ENCODE data around the gene NRSN2.

Gene NRSN2

DNA sequence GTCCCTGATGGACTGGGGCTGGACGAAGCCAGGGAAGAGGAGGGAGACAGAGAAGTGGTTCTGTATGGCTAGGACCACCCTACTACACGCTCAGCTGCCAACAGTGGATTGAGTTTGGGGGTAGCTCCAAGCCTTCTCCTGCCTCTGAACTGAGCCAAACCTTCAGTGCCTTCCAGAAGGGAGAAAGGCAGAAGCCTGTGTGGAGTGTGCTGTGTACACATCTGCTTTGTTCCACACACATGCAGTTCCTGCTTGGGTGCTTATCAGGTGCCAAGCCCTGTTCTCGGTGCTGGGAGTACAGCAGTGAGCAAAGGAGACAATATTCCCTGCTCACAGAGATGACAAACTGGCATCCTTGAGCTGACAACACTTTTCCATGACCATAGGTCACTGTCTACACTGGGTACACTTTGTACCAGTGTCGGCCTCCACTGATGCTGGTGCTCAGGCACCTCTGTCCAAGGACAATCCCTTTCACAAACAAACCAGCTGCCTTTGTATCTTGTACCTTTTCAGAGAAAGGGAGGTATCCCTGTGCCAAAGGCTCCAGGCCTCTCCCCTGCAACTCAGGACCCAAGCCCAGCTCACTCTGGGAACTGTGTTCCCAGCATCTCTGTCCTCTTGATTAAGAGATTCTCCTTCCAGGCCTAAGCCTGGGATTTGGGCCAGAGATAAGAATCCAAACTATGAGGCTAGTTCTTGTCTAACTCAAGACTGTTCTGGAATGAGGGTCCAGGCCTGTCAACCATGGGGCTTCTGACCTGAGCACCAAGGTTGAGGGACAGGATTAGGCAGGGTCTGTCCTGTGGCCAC lies 49.9 kb downstream of the NRSN2 start:
- peaks cover 18% of the 10 kb centered on the region for H3K36me3 ChIP-seq (ENCODE audit: insufficient read depth, low read depth, low read length)
- H3K4me3 ChIP-seq (ENCODE audit: low read length): no peak overlapping the region
- H3K9me3 ChIP-seq (ENCODE audit: insufficient read depth, low read depth, low read length): no peaks in the 10 kb centered on the region
- no peak overlapping the region for H3K9ac ChIP-seq (ENCODE audit: low read depth, low read length)
- no peak overlapping the region for H3K27ac ChIP-seq (ENCODE audit: low read length)
- no peaks in the 10 kb centered on the region for H3K27me3 ChIP-seq (ENCODE audit: insufficient read depth, low read length)
- H3K4me1 ChIP-seq (ENCODE audit: insufficient read depth, low read length): peaks cover 8% of the 10 kb centered on the region

DNA sequence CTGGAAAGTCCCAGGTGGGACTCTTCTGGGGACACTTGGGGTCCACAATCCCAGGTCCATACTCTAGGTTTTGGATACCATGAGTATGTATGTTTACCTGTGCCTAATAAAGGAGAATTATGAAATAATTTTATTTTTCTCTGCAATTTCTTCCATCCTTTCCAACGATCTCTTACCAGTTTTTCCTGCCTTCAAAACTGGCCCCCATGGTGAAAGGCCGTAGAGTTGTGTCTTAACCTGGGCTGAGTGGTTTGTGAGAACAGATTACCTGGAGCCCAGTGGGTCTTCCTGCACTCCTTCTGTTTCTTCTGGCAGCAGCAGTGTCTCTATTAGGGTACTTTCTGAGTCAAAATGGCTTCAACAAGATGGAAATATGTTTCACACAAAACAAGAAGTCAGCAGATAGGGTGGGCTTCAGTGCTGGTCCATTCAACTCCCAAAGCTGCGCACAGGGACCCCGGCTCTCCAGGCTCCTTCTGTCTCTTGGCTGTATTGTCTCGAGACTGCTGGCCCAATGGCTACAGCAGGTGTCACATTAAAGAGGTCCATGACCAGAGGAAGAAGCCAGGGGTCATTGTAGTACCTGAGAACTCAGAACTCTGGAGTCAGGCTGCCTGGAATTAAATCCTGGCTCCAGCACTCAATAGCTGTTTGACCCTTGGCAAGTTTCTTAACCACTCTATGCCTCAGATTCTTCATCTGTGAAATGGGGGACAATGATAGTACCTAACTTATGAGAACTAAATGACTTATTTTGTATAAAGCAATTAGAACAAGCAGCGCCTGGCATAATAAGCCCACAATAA lies 50.7 kb downstream of the NRSN2 start:
- H3K36me3 ChIP-seq (ENCODE audit: insufficient read depth, low read depth, low read length): peaks cover 18% of the 10 kb centered on the region
- H3K27me3 ChIP-seq (ENCODE audit: insufficient read depth, low read length): no peaks in the 10 kb centered on the region
- no peaks in the 10 kb centered on the region for H3K9me3 ChIP-seq (ENCODE audit: insufficient read depth, low read depth, low read length)
- H3K4me1 ChIP-seq (ENCODE audit: insufficient read depth, low read length): peaks cover 8% of the 10 kb centered on the region
- no peak overlapping the region for H3K27ac ChIP-seq (ENCODE audit: low read length)
- H3K4me3 ChIP-seq (ENCODE audit: low read length): no peak overlapping the region
- no peak overlapping the region for H3K9ac ChIP-seq (ENCODE audit: low read depth, low read length)

DNA sequence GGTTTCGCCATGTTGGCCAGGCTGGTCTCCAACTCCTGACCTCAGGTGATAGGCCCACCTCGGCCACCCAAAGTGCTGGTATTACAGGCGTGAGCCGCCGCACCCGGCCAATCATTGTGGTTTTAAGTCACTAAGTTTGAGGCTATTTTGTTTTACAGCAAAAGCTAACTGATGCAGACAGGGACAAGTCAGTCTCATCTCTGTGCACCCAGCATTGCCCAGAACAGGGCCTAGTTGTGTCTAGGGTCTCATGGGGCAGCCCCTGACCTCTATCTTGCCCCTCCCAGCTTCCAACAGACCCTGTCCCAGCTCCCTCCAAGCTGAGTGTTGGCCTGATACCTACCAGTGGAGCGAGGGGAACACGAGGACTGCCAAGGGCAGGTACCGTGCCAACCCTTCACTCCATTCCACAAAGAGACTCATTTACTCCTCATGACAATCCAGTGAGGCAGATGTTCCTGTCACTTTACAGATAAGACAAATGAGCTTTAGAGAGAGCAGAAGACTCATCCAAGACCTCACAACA lies 52.3 kb downstream of the NRSN2 start:
- Histone ChIP-seq H3K4me3 (ENCODE audit: low read length) (no peak overlapping the region), H3K9me3 (ENCODE audit: insufficient read depth, low read depth, low read length) (no peaks in the 10 kb centered on the region), H3K36me3 (ENCODE audit: insufficient read depth, low read depth, low read length) (peaks cover 13% of the 10 kb centered on the region; the same call in 1 of the 2 replicates), H3K9ac (ENCODE audit: low read depth, low read length) (no peak overlapping the region), H3K27ac (ENCODE audit: low read length) (no peak overlapping the region), H3K4me1 (ENCODE audit: insufficient read depth, low read length) (peaks cover 8% of the 10 kb centered on the region), H3K27me3 (ENCODE audit: insufficient read depth, low read length) (no peaks in the 10 kb centered on the region)

DNA sequence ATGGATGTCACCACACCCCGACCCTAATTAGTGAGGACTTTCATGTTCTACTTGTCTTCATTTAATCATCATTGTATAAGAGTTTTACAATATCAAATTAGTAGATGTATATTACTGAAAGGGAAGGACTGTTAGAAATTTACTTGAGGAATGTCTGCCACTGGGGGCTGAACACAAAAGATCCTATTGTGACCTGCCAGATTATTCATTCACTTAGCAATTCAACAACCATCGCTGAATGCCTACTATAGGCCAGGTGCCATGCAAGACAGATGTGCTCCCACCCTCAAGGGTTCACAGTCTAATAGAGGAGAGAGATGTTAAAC lies 53.2 kb downstream of the NRSN2 start:
- Histone ChIP-seq H3K4me3 (ENCODE audit: low read length) (no peak overlapping the region), H3K36me3 (ENCODE audit: insufficient read depth, low read depth, low read length) (peaks cover 13% of the 10 kb centered on the region; the same call in 1 of the 2 replicates), H3K9me3 (ENCODE audit: insufficient read depth, low read depth, low read length) (no peaks in the 10 kb centered on the region), H3K27me3 (ENCODE audit: insufficient read depth, low read length) (no peaks in the 10 kb centered on the region), H3K9ac (ENCODE audit: low read depth, low read length) (no peak overlapping the region), H3K27ac (ENCODE audit: low read length) (no peak overlapping the region), H3K4me1 (ENCODE audit: insufficient read depth, low read length) (peaks cover 8% of the 10 kb centered on the region)

DNA sequence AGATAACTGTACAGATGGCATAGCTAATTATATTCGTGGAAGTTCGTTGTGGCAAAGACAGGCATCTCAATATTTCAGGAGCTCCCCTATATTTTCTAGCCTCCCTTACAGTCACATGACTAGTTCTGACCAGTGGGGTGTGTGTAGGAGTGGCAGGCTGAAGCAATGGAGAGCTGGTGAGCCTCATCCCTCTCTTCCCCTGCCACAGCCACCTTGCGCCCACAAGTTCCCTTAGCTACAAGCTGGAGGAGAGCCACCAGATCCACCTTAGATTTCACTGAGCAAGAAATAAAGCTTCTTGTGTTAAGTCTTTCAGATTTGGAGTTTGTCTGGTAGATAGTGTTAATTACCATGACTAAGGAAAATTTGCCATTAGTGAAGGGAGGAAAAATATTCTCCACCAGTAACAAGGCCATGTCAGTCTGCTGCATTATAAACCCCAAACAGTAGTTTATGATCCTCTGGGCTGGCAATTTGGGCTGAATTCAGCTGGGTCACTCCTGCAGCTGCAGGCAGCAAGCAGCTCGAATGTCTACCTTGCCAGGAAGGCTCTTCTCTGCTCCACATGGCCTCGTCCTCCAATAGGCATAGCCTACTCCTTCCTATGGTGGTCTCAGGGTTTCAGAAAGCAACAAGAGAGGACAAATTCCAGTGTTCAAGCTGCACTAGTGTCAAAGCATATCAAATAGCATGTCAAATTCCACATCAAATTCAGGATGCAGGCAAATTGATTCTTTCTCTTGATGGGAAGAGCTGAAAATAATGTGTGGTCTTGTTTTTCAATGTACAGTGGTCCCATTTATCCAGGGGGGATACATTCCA lies 53.8 kb downstream of the NRSN2 start:
- Histone ChIP-seq H3K9ac (ENCODE audit: low read depth, low read length) (no peak overlapping the region), H3K36me3 (ENCODE audit: insufficient read depth, low read depth, low read length) (peaks cover 11% of the 10 kb centered on the region; the same call in 1 of the 2 replicates), H3K27me3 (ENCODE audit: insufficient read depth, low read length) (no peaks in the 10 kb centered on the region), H3K27ac (ENCODE audit: low read length) (no peak overlapping the region), H3K4me3 (ENCODE audit: low read length) (no peak overlapping the region), H3K9me3 (ENCODE audit: insufficient read depth, low read depth, low read length) (no peaks in the 10 kb centered on the region), H3K4me1 (ENCODE audit: insufficient read depth, low read length) (peaks cover 8% of the 10 kb centered on the region)

DNA sequence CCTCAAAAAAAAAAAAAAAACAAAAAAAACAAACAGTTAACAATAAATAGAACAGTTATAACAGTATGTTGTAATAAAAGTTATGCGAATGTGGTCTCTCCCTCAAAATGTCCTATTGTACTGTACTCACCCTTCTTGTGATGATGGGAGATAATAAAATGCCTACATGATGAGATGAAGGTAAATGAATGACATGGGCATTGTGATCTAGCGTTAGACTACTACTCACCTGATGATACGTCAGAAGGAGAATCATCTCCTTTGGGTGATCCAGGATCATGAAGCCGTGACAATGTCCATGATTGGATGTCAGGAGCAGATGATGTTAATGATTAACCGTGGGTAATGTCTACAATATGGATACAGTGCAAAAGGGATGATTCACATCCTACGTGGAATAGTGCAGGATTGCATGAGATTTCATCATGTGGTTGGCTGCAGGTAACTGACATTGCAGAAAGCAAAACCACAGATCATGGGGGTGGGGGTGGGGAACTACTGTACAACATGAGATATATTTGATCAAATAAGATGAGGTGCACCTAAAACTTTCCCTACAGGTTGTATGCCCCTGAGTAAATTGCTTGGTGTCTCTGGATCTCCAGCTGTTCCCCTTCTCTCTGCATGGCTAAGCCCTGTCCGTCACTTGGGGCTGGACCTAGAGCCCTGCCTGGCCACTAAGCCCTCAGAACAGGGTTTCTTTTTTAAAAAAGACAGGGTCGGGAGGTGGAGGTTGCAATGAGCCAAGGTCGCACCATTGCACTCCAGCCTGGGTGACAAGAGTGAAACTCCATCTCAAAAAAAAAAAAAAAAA lies 55.0 kb downstream of the NRSN2 start:
- Histone ChIP-seq H3K9ac (ENCODE audit: low read depth, low read length) (no peak overlapping the region), H3K4me1 (ENCODE audit: insufficient read depth, low read length) (peaks cover 11% of the 10 kb centered on the region), H3K4me3 (ENCODE audit: low read length) (no peak overlapping the region)

DNA sequence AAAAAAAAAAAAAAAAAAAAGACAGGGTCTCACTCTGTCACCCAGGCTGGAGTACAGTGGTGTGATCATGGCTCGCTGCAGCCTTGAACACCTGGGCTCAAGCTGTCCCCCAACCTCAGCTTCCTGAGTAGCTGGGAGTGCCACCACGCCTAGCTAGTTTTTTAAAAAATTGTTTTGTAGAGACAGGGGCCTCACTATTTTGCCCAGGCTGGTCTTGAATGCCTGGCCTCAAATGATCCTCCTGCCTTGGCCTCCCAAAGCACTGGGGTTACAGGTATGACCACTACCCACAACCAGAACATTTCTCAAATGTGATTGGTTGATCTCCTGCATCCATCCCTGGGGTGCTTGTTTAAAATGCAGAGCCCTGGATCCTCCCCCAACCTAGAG lies 55.6 kb downstream of the NRSN2 start:
- H3K9ac ChIP-seq (ENCODE audit: low read depth, low read length): no peak overlapping the region
- H3K4me3 ChIP-seq (ENCODE audit: low read length): no peak overlapping the region
- peaks cover 11% of the 10 kb centered on the region for H3K4me1 ChIP-seq (ENCODE audit: insufficient read depth, low read length)
- H3K27me3 ChIP-seq (ENCODE audit: insufficient read depth, low read length): no peaks in the 10 kb centered on the region
- no peaks in the 10 kb centered on the region for H3K9me3 ChIP-seq (ENCODE audit: insufficient read depth, low read depth, low read length)
- H3K27ac ChIP-seq (ENCODE audit: low read length): no peak overlapping the region
- H3K36me3 ChIP-seq (ENCODE audit: insufficient read depth, low read depth, low read length): no peaks in the 10 kb centered on the region

More for the DNA sequence above, 55.0 kb downstream of the NRSN2 start:
- Histone ChIP-seq H3K27me3 (ENCODE audit: insufficient read depth, low read length) (no peaks in the 10 kb centered on the region), H3K9me3 (ENCODE audit: insufficient read depth, low read depth, low read length) (no peaks in the 10 kb centered on the region), H3K27ac (ENCODE audit: low read length) (no peak overlapping the region), H3K36me3 (ENCODE audit: insufficient read depth, low read depth, low read length) (peaks cover 3% of the 10 kb centered on the region; the same call in 1 of the 2 replicates)

DNA sequence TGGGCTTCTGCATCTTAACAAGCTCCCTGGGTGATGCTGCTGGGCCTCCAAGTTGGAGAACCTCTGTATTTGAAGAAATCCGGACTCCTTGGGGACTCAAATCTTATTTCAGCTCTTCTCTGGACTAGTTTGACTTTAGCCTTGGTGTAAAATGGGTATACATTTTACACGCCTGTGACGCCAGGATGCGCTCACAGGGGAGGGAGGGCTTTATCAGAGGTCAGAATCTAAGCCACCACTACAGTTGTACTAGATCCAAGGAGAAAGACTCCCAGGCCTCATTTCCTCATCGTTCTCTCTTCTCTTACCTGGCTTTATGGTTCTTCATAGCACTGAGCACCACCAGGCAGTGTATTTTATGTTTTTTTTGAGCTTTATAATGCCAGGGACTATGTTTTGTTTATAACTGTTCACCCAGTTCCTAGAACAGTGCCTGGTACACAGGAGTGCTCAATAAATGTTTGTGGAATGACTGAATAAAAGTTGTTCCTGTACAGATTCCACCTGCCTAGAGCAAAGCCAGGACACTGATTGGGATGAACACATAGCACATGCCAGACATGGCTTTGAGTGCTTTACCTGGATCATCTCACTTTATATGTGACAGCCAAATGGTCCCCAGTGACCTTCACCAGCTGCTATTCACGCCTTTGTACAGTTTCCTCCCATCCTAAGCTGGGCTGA lies 56.1 kb downstream of the NRSN2 start:
- Histone ChIP-seq H3K27me3 (ENCODE audit: insufficient read depth, low read length) (no peaks in the 10 kb centered on the region), H3K4me3 (ENCODE audit: low read length) (no peak overlapping the region), H3K4me1 (ENCODE audit: insufficient read depth, low read length) (peaks cover 11% of the 10 kb centered on the region), H3K9ac (ENCODE audit: low read depth, low read length) (no peak overlapping the region), H3K36me3 (ENCODE audit: insufficient read depth, low read depth, low read length) (no peaks in the 10 kb centered on the region), H3K9me3 (ENCODE audit: insufficient read depth, low read depth, low read length) (no peaks in the 10 kb centered on the region), H3K27ac (ENCODE audit: low read length) (no peak overlapping the region)

DNA sequence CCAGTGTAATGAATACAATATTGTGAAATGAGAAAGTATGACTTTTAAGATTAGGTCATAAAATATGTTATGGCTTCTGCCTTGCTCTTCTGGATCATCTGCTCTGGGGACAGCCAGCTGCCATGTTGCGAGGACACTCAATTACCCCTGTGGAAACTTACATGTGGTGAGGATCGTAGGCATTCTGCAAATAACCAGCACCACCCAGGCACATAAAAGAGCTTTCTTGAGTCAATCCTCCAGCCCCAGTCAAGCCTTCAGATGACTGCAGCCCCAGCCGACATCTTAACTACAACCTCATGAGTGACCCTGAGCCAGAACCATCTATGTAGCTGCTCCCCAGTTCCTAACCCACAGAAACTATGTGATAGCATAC lies 56.7 kb downstream of the NRSN2 start:
- Histone ChIP-seq H3K9ac (ENCODE audit: low read depth, low read length) (no peak overlapping the region), H3K36me3 (ENCODE audit: insufficient read depth, low read depth, low read length) (no peaks in the 10 kb centered on the region), H3K4me1 (ENCODE audit: insufficient read depth, low read length) (peaks cover 11% of the 10 kb centered on the region), H3K27ac (ENCODE audit: low read length) (no peak overlapping the region), H3K9me3 (ENCODE audit: insufficient read depth, low read depth, low read length) (no peaks in the 10 kb centered on the region), H3K4me3 (ENCODE audit: low read length) (no peak overlapping the region), H3K27me3 (ENCODE audit: insufficient read depth, low read length) (no peaks in the 10 kb centered on the region)

DNA sequence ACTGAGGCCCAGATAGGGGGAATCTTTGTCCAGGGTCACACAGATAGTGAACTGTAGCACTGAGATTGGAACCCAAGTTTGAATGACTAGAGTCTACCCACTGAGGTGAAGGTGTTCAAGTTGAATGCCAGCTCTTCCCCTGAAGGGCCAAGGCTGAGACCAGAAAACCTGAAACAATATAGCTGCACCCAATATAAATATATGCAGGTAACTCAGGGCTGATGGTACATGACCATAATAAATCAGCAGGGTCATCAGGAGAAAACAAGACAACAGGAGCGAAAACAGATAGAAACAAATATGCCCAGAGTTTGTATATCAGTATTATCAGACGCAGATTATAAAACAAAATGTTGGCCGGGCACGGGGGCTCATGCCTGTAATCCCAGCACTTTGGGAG lies 57.2 kb downstream of the NRSN2 start:
- Histone ChIP-seq H3K27ac (ENCODE audit: low read length) (no peak overlapping the region), H3K4me1 (ENCODE audit: insufficient read depth, low read length) (peaks cover 11% of the 10 kb centered on the region), H3K36me3 (ENCODE audit: insufficient read depth, low read depth, low read length) (no peaks in the 10 kb centered on the region)

More for the DNA sequence above, 57.2 kb downstream of the NRSN2 start:
- H3K27me3 ChIP-seq (ENCODE audit: insufficient read depth, low read length): no peaks in the 10 kb centered on the region
- no peak overlapping the region for H3K9ac ChIP-seq (ENCODE audit: low read depth, low read length)
- no peak overlapping the region for H3K4me3 ChIP-seq (ENCODE audit: low read length)
- no peaks in the 10 kb centered on the region for H3K9me3 ChIP-seq (ENCODE audit: insufficient read depth, low read depth, low read length)

Measured in iPS-20b (cell line).